Measurements from ENCODE around the gene EMILIN1. TPM values are rescaled to one million over a fixed set of nuclear protein-coding genes. Genes with fewer than 3 reads are reported as not detected.
"Not testable (repeated sequence)": the region's sequence is repeated elsewhere in the genome, so short reads cannot be mapped to it uniquely, and the experiment has no call there.

EMILIN1 gene
- total RNA-seq, 4 donors from 2014 or later = 7.9 to 32.2 (median 13.3) TPM

- Histone ChIP-seq H3K36me3 (peaks cover 0 to 25% (median 0%) of the 10 kb centered on the region in 3 donors), H3K27ac (peak overlapping the region; percentile 88 to 96 (median 94)), H3K4me1 (peaks cover 0 to 57% (median 16%) of the 10 kb centered on the region in 4 donors), H3K27me3 (no peaks in the 10 kb centered on the region), H3K9me3 (no peaks in the 10 kb centered on the region), H3K4me3 (peak overlapping the region; percentile 66 to 97 (median 82))
- TF ChIP-seq POLR2A (IDR thresholded peaks at IDR 0.05) (no peak), CTCF (IDR thresholded peaks at IDR 0.05) (no peak)
- DNase-seq = peak in 1 of 3 donors; percentile 35
Observed at GRCh38 chr2:27071990-27072830, 6.2 kb upstream of the EMILIN1 start.

- peaks cover 0 to 18% (median 0%) of the 10 kb centered on the region in 3 donors for H3K36me3 ChIP-seq
- no peaks in the 10 kb centered on the region for H3K27me3 ChIP-seq
- no peak for DNase-seq
- H3K4me3 ChIP-seq = no peak overlapping the region
- TF ChIP-seq CTCF (IDR thresholded peaks at IDR 0.05) = no peak
- TF ChIP-seq POLR2A (IDR thresholded peaks at IDR 0.05) = no peak
- peak overlapping the region; percentile 88 to 96 (median 94) for H3K27ac ChIP-seq
- peaks cover 0 to 58% (median 16%) of the 10 kb centered on the region in 4 donors for H3K4me1 ChIP-seq
- H3K9me3 ChIP-seq = no peaks in the 10 kb centered on the region
Observed at GRCh38 chr2:27072920-27073319, 5.5 kb upstream of the EMILIN1 start.

GRCh38 chr2:27073782-27074181, 4.6 kb upstream of the EMILIN1 start:
- Histone ChIP-seq H3K4me3 (no peak overlapping the region), H3K36me3 (peaks cover 0 to 9% (median 0%) of the 10 kb centered on the region in 3 donors), H3K4me1 (peaks cover 0 to 54% (median 16%) of the 10 kb centered on the region in 4 donors), H3K9me3 (no peaks in the 10 kb centered on the region), H3K27ac (peak overlapping the region in 3 of 4 donors; percentile 24 to 88 (median 43)), H3K27me3 (no peaks in the 10 kb centered on the region)
- no peak for DNase-seq
- TF ChIP-seq POLR2A (IDR thresholded peaks at IDR 0.05) = no peak
- TF ChIP-seq CTCF (IDR thresholded peaks at IDR 0.05) = no peak

GRCh38 chr2:27074738-27075565, 3.5 kb upstream of the EMILIN1 start:
- DNase-seq = peak in 2 of 3 donors; percentile 77 to 88
- Histone ChIP-seq H3K27me3 (no peaks in the 10 kb centered on the region), H3K36me3 (no peaks in the 10 kb centered on the region), H3K4me1 (peaks cover 0 to 43% (median 16%) of the 10 kb centered on the region in 4 donors), H3K9me3 (no peaks in the 10 kb centered on the region), H3K4me3 (no peak overlapping the region), H3K27ac (peak overlapping the region; percentile 24 to 88 (median 53))
- no peak for TF ChIP-seq POLR2A (IDR thresholded peaks at IDR 0.05)
- no peak for TF ChIP-seq CTCF (IDR thresholded peaks at IDR 0.05)

GRCh38 chr2:27075566-27075871, 2.9 kb upstream of the EMILIN1 start:
- H3K27ac ChIP-seq = peak overlapping the region in 3 of 4 donors; percentile 48 to 88 (median 58)
- not testable (repeated sequence) for H3K36me3 ChIP-seq, H3K27me3 ChIP-seq, H3K9me3 ChIP-seq, DNase-seq, H3K4me3 ChIP-seq
- peaks cover 0 to 42% (median 11%) of the 10 kb centered on the region in 4 donors for H3K4me1 ChIP-seq
